Measurements from ENCODE around the gene ANTXRL. TPM values are rescaled to one million over a fixed set of nuclear protein-coding genes. Genes with fewer than 3 reads are reported as not detected.
A peak's percentile ranks its signal among the peaks of the same experiment; 100 is the strongest.

Gene ANTXRL
- total RNA-seq, 2 experiments from 2014 or later: not detected

DNA sequence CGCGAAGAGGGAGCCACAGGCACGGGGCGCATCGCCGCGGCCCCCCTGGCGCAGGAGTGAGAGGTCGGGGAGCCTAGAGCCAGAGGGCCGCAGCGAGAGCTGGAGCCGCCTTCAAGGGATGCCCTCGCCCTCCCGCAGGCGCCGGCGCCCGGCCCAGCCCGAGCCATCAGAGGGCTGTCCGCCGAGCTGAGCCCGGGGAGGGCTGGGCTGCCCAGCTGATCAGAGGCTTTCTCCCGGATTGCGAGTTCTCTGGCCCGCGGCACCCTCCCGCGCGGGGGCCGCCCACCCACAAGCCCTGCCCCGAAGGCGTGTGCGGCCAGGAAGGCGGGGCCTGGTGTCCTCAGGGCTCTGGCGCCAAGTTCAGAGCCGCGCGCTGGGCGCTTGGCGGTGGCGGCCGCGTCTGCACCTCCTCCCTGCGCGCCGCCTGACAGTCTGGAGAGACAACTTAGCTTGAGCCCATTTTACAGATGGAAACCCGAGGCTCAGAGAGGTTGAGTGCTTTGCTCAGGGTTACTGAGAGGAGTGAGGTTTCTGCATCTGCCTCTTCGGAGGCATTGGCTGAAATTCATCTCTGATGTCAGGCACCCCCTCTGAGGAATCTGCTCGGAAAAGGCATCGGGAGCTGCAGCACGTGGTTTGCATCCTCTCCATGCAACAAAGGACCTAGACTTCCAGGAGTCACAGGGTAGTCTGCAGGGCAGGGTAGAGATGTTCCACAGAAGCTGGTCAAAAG, 3.8 kb upstream of the ANTXRL start:
- H3K4me1 Mint-ChIP-seq: peaks cover 22% of the 10 kb centered on the region
- peak; percentile 71 for DNase-seq
- no peaks in the 10 kb centered on the region for H3K27me3 Mint-ChIP-seq
- H3K4me3 Mint-ChIP-seq: peak overlapping the region; percentile 80
- H3K9me3 Mint-ChIP-seq: no peaks in the 10 kb centered on the region
- H3K36me3 Mint-ChIP-seq: no peaks in the 10 kb centered on the region
- no peak overlapping the region for H3K27ac Mint-ChIP-seq

GRCh38 chr10:46283580-46284285, 3.1 kb upstream of the ANTXRL start:
- Mint-ChIP-seq H3K36me3 (no peaks in the 10 kb centered on the region), H3K27me3 (no peaks in the 10 kb centered on the region), H3K4me3 (peak overlapping the region; percentile 80), H3K9me3 (no peaks in the 10 kb centered on the region), H3K27ac (no peak overlapping the region), H3K4me1 (peaks cover 22% of the 10 kb centered on the region)
- no peak for DNase-seq

GRCh38 chr10:46284286-46285229, 2.2 kb upstream of the ANTXRL start:
- no peaks in the 10 kb centered on the region for H3K9me3 Mint-ChIP-seq
- peaks cover 22% of the 10 kb centered on the region for H3K4me1 Mint-ChIP-seq
- H3K27me3 Mint-ChIP-seq: no peaks in the 10 kb centered on the region
- peak; percentile 87 for DNase-seq
- H3K27ac Mint-ChIP-seq: peak overlapping the region; percentile 63
- H3K36me3 Mint-ChIP-seq: no peaks in the 10 kb centered on the region
- H3K4me3 Mint-ChIP-seq: peak overlapping the region; percentile 80

DNA sequence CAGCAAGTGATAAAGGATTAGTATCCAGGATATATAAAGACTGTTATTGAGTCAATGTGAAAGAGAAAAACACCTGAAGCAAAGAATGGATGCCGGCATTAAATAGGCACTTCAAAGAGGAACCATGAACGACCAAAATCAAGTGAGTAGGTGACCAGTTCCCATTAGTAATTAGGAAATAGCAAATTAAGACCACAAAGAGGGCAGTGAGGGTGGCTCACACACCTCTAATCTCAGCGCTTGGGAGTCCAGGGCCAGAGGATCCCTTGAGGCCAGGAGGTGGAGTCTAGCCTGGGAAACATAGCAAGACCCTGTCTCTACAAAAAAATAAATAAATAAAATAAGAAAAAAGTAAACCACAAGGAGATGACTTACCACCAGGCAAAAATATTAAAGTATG, 1.5 kb upstream of the ANTXRL start:
- H3K4me3 Mint-ChIP-seq: peak overlapping the region; percentile 77
- H3K9me3 Mint-ChIP-seq: no peaks in the 10 kb centered on the region
- peaks cover 22% of the 10 kb centered on the region for H3K4me1 Mint-ChIP-seq
- H3K27ac Mint-ChIP-seq: no peak overlapping the region
- no peaks in the 10 kb centered on the region for H3K36me3 Mint-ChIP-seq
- no peaks in the 10 kb centered on the region for H3K27me3 Mint-ChIP-seq
- no peak for DNase-seq

- no peaks in the 10 kb centered on the region for H3K9me3 Mint-ChIP-seq
- no peaks in the 10 kb centered on the region for H3K36me3 Mint-ChIP-seq
- peaks cover 21% of the 10 kb centered on the region for H3K4me1 Mint-ChIP-seq
- no peak overlapping the region for H3K27ac Mint-ChIP-seq
- no peaks in the 10 kb centered on the region for H3K27me3 Mint-ChIP-seq
- no peak for DNase-seq
- no peak overlapping the region for H3K4me3 Mint-ChIP-seq
Measured at GRCh38 chr10:46285966-46286620, 704 bp upstream of the ANTXRL start.

DNA sequence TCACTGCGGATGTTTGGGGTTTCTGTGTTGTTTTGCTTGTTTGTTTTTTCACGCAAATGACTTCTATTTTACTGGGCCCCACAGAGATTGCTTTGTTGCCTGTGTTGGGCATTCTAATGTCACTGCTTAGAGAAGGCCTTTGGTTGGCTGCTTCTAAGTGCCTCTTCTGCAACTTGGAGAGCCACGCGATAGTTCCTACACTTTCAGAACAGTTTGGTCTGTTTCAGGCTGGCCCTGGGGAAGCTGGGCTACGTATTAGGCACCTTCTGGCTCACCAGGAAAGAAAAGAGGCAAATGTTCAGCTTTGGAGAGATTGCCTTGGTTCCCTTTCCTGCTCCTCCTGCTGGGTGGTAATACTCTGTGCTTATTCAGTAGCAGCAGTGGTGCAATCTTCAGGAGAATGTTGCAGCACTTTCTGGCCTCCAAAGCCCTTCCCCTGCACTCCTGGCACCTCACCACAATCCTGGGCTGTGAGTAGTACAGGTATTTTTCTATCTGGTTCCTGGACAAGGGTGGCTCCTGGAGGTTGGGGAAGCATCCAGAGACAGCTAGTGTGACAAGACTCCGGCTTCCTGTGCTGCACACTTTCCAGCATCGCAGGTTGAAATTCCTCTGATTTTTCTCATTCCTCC, 1.2 kb downstream of the ANTXRL start:
- H3K27ac Mint-ChIP-seq: no peak overlapping the region
- H3K36me3 Mint-ChIP-seq: no peaks in the 10 kb centered on the region
- H3K4me3 Mint-ChIP-seq: no peak overlapping the region
- H3K9me3 Mint-ChIP-seq: no peaks in the 10 kb centered on the region
- peaks cover 17% of the 10 kb centered on the region for H3K4me1 Mint-ChIP-seq
- DNase-seq: no peak
- H3K27me3 Mint-ChIP-seq: no peaks in the 10 kb centered on the region

DNA sequence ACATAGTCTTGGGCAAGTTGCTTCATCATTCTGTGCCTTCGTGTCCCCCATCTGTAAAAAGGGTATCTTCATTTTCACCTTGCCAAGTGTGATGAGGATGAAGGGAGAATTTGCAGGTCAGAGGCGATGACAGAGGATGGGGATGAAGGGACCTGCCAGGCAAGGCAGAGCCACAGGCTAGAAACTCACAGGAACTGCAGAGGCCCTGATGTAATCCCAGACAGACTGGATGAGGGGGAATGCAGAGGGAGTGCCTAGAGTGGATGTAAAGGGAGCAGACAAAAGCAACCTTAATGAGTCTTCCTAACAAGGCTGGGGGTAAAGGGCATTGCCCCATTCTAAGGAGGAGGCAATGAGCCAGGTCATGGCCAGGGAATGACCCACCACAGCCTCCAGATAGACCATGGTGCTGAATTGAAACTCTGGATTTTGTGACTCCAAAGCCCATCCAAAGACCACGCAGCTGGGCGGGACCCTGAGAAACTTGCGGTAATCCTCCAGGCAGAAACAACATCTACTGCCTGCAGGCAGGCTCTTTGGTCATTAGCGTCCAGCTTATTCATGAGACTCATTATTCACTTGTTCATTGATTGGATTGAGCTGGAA, 1.9 kb downstream of the ANTXRL start:
- H3K9me3 Mint-ChIP-seq: no peaks in the 10 kb centered on the region
- no peak overlapping the region for H3K4me3 Mint-ChIP-seq
- DNase-seq: no peak
- H3K27ac Mint-ChIP-seq: no peak overlapping the region
- H3K4me1 Mint-ChIP-seq: peaks cover 10% of the 10 kb centered on the region
- no peaks in the 10 kb centered on the region for H3K27me3 Mint-ChIP-seq
- H3K36me3 Mint-ChIP-seq: no peaks in the 10 kb centered on the region

- no peaks in the 10 kb centered on the region for H3K9me3 Mint-ChIP-seq
- DNase-seq: no peak
Measured at GRCh38 chr10:46289209-46289810, 2.5 kb downstream of the ANTXRL start.

GRCh38 chr10:46290101-46290886, 3.5 kb downstream of the ANTXRL start:
- DNase-seq: no peak
- peaks cover 2% of the 10 kb centered on the region for H3K4me1 Mint-ChIP-seq
- H3K27me3 Mint-ChIP-seq: no peaks in the 10 kb centered on the region
- H3K27ac Mint-ChIP-seq: no peak overlapping the region
- no peak overlapping the region for H3K4me3 Mint-ChIP-seq
- H3K9me3 Mint-ChIP-seq: no peaks in the 10 kb centered on the region
- H3K36me3 Mint-ChIP-seq: no peaks in the 10 kb centered on the region

More at GRCh38 chr10:46289209-46289810, 2.5 kb downstream of the ANTXRL start:
- H3K36me3 Mint-ChIP-seq: no peaks in the 10 kb centered on the region
- H3K27ac Mint-ChIP-seq: no peak overlapping the region
- no peak overlapping the region for H3K4me3 Mint-ChIP-seq
- peaks cover 5% of the 10 kb centered on the region for H3K4me1 Mint-ChIP-seq
- H3K27me3 Mint-ChIP-seq: no peaks in the 10 kb centered on the region

DNA sequence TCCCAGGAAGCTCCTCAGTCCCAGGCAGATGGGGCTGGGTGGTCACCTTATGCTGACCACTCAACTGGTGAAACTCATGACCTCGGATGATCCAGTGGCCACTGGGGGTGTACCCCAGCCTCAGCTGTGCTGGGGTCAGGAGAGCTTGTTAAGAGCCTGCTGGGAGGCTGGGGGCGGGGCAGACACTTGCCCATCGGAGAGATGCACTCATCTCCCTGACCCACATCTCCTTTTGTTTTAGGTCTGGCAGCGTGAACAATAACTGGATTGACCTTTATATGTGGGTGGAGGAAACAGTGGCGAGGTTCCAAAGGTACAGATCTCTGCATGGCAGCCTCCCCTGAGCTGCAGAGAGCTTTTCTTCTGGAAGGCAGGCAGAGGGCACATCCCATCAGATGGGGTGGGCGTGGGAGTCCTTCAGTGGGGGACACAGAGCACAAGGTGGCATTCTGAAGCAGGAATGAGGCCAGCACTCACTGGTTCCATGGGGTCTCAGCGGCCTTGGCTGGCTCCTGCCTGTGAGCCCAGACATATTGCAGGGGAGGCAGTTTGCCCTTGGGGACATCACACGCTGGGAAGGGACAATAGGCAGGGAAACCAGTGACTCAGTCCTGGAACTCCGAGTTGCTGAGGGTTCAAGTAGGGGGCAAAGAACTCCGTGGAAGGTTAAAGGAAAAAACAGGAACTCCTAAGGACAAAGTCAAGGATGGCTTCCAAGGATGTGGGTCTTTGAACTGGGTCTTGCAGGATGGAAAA, 5.2 kb downstream of the ANTXRL start:
- H3K36me3 Mint-ChIP-seq: no peaks in the 10 kb centered on the region
- no peak overlapping the region for H3K27ac Mint-ChIP-seq
- no peaks in the 10 kb centered on the region for H3K27me3 Mint-ChIP-seq
- no peaks in the 10 kb centered on the region for H3K9me3 Mint-ChIP-seq
- no peak for DNase-seq
- H3K4me1 Mint-ChIP-seq: no peaks in the 10 kb centered on the region
- no peak overlapping the region for H3K4me3 Mint-ChIP-seq

GRCh38 chr10:46292573-46293023, 5.8 kb downstream of the ANTXRL start:
- Mint-ChIP-seq H3K27me3 (no peaks in the 10 kb centered on the region), H3K27ac (no peak overlapping the region), H3K9me3 (no peaks in the 10 kb centered on the region), H3K4me3 (no peak overlapping the region), H3K36me3 (no peaks in the 10 kb centered on the region), H3K4me1 (no peaks in the 10 kb centered on the region)
- no peak for DNase-seq

GRCh38 chr10:46293228-46293627, 6.4 kb downstream of the ANTXRL start:
- Mint-ChIP-seq H3K4me3 (no peak overlapping the region), H3K9me3 (no peaks in the 10 kb centered on the region), H3K36me3 (no peaks in the 10 kb centered on the region), H3K27me3 (no peaks in the 10 kb centered on the region), H3K27ac (no peak overlapping the region), H3K4me1 (peaks cover 4% of the 10 kb centered on the region)
- DNase-seq: no peak
